Measurements from ENCODE around the gene CBLC.

CBLC gene

GRCh38 chr19:44788971-44789370 lies 11.3 kb downstream of the CBLC start:
- no peak overlapping the region for H3K4me3 ChIP-seq (ENCODE audit: low read length)
- DNase-seq (ENCODE audit: low read depth): no peak
- no peak for TF ChIP-seq CTCF (conservative IDR thresholded peaks at IDR 0.05; ENCODE audit: low read depth, low read length)

- no peak for TF ChIP-seq CTCF (conservative IDR thresholded peaks at IDR 0.05; ENCODE audit: low read depth, low read length)
- H3K4me3 ChIP-seq (ENCODE audit: low read length): no peak overlapping the region
- DNase-seq (ENCODE audit: low read depth): no peak
Observed at GRCh38 chr19:44789943-44790483, 12.3 kb downstream of the CBLC start.

GRCh38 chr19:44792281-44792680 lies 14.6 kb downstream of the CBLC start:
- no peak for DNase-seq (ENCODE audit: low read depth)
- no peak for TF ChIP-seq CTCF (conservative IDR thresholded peaks at IDR 0.05; ENCODE audit: low read depth, low read length)
- no peak overlapping the region for H3K4me3 ChIP-seq (ENCODE audit: low read length)

GRCh38 chr19:44794610-44795009 lies 16.9 kb downstream of the CBLC start:
- no peak for TF ChIP-seq CTCF (conservative IDR thresholded peaks at IDR 0.05; ENCODE audit: low read depth, low read length)
- no peak for DNase-seq (ENCODE audit: low read depth)
- H3K4me3 ChIP-seq (ENCODE audit: low read length): no peak overlapping the region

- DNase-seq (ENCODE audit: low read depth): no peak
- no peak for TF ChIP-seq CTCF (conservative IDR thresholded peaks at IDR 0.05; ENCODE audit: low read depth, low read length)
- no peak overlapping the region for H3K4me3 ChIP-seq (ENCODE audit: low read length)
Observed at GRCh38 chr19:44795398-44795987, 17.8 kb downstream of the CBLC start.

GRCh38 chr19:44796701-44797115 lies 19.0 kb downstream of the CBLC start:
- H3K4me3 ChIP-seq (ENCODE audit: low read length): no peak overlapping the region
- DNase-seq (ENCODE audit: low read depth): no peak
- TF ChIP-seq CTCF (conservative IDR thresholded peaks at IDR 0.05; ENCODE audit: low read depth, low read length): no peak

GRCh38 chr19:44799627-44800346 lies 22.1 kb downstream of the CBLC start:
- H3K4me3 ChIP-seq (ENCODE audit: low read length): no peak overlapping the region
- no peak for DNase-seq (ENCODE audit: low read depth)
- no peak for TF ChIP-seq CTCF (conservative IDR thresholded peaks at IDR 0.05; ENCODE audit: low read depth, low read length)
